Stomach (tissue), 4 donors: ENCODE measurements around the gene DAPK2.
"Not testable (repeated sequence)": the region's sequence is repeated elsewhere in the genome, so short reads cannot be mapped to it uniquely, and the experiment has no call there.

ENCODE experiments used
- CTCF ChIP-seq, 7 experiments: fragments of 450-650 bp in 4 of 7; fragments of 200-600 bp in 3 of 7; sonication (generic) in 3 of 7; IDR thresholded peaks; one replicate each; pipeline ENCODE4 v1.5.1; 2016 to 2019; ENCODE audit warnings: antibody characterized with exemption in 7 of 7, control low read depth in 2 of 7, mild to moderate bottlenecking in 1 of 7
- EP300 ChIP-seq: sonication (generic); formaldehyde crosslinking; IDR thresholded peaks from one replicate; pipeline ENCODE4 v1.6.1; 2017; ENCODE audit warnings: antibody characterized with exemption
- POLR2A ChIP-seq, 4 donors: fragments of 450-650 bp; IDR thresholded peaks; one replicate each; pipeline ENCODE4 v1.6.1; 2016; ENCODE audit warnings: antibody characterized with exemption in 4 of 4, control low read depth in 2 of 4, mild to moderate bottlenecking in 1 of 4, moderate library complexity in 1 of 4
- POLR2AphosphoS5 ChIP-seq, 3 donors: sonication (generic); formaldehyde crosslinking; IDR thresholded peaks; one replicate each; pipeline ENCODE4 v1.6.1; 2016; ENCODE audit warnings: antibody characterized with exemption in 3 of 3

- TF ChIP-seq CTCF (IDR thresholded peaks at IDR 0.05); EP300; POLR2AphosphoS5 (IDR thresholded peaks at IDR 0.05); POLR2A (IDR thresholded peaks at IDR 0.05): not testable (repeated sequence)
Measured at GRCh38 chr15:63962947-63963721, 83.2 kb downstream of the DAPK2 start.
